HG03060 (cell line): ENCODE measurements around the gene TMTC2.
"Not testable (repeated sequence)": the region's sequence is repeated elsewhere in the genome, so short reads cannot be mapped to it uniquely, and the experiment has no call there.

Experiments
- ATAC-seq: cut with Tn5 transposase; IDR thresholded peaks from one replicate; pipeline ENCODE4 v1.9.1; 2021; ENCODE audit warnings: low read depth, moderate number of reproducible peaks; ENCODE audit not compliant: unreplicated experiment

The TMTC2 gene

DNA sequence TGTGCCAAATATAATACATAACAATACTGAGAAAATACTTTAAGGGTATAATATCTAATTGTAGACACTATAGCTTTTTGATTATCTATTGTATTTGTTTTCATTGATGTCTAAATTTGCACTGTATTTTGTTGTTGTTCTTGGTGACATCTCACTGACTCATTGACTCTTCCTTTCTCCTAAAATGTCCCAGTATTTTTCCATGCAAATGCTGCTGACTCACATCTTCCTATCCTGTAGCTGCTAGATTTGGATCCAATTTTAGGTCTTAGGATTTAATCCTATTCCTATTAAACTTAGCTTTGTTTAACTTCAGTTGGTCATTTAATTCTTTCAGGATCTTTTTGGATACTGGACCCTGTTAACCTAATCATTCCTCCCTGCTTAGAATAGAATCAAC is 148.5 kb downstream of the TMTC2 start:
- no peak for ATAC-seq

DNA sequence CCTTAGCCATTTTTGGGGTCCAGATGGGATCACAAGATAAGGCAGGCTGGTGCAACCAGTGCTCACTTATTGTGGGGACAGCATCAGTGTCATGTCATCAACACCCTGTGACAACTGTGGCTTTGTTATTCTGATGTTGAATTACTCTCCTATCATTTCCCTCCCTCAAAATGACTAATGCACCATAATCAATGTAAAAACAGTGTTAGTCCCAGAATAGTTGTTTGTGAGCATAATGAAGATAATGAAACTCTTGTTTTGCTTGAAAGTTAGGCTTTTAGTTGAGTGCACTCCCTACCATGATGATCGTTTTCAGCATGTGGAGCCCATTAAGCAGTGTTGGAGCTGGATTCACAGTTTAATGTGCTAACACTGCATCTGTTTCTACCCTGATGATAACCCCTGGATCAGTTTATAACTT is 151.4 kb downstream of the TMTC2 start:
- no peak for ATAC-seq

DNA sequence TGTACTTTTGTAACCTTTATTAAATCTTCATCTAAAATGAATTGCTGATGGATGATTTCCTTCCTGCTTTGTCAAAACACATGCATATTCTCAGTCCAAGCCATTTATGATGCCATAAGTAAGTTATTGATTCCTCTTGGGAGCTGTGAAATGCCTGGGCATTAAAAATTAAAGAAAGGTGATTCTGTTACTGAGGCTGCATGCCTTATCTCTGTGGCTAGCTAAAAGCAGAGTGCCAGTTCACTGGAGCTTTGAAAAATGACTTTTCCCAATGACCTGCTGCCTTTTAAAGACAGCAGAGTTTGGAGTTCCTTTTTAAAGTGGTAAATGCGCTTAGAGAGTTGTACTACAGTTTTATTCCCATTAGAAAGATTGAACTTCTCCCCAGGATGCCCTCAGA is 152.1 kb downstream of the TMTC2 start:
- no peak for ATAC-seq

DNA sequence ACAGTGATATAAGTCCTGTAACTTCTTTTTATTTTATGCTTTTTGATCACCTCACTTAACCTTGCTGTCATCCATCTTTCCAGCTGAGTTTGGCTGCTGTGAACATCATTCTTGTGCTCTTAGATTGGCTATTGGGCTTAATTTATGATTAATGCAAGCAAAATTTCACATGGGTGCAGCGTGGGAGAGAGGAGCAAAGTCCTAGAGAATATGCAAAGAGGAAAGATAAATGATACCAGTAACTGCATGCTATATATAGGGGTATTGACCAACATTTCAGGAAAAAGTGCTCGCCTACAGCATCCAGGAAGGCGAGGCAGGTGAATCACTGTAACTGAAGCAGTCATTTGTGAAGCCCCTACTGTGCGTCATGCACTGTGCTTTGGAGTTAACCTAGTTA is 153.1 kb downstream of the TMTC2 start:
- ATAC-seq: no peak

DNA sequence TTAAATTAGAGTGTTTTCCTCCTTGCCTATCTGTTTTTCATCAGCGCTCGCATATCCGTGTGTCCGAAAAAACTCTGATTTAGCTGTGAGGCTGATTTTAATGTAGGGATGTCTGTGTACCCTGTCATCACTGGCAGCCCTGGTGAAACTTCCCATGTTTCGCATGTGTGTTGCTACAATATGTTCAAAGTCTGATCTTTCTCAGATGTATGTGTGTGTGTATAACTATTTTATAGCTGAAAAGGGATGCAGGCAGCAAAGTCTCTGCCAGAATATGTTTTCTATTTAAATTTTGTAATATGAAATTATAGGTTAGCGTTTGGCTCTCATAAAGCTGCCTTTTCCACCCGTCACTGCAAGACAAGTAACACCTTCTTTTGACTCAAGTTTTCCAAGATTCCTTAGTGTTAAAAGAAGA is 154.8 kb downstream of the TMTC2 start:
- ATAC-seq: no peak

DNA sequence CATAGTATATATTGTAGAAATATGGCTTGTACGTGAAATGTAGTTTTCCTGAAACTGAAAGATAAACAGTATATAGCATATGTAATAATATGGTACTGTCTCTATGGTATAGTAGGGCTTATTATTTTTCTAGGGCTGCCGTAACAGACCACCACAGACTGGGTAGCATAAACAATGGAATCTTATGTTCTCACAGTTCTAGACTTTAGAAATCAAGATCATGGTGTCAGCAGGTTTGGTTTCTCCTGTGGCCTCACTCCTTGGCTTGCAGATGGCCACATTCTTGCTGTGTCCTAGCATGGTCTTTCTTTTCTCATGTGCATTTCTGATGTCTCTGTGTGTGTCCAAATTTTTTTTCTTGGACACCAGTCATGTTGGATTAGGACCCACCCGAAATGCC is 155.8 kb downstream of the TMTC2 start:
- no peak for ATAC-seq

DNA sequence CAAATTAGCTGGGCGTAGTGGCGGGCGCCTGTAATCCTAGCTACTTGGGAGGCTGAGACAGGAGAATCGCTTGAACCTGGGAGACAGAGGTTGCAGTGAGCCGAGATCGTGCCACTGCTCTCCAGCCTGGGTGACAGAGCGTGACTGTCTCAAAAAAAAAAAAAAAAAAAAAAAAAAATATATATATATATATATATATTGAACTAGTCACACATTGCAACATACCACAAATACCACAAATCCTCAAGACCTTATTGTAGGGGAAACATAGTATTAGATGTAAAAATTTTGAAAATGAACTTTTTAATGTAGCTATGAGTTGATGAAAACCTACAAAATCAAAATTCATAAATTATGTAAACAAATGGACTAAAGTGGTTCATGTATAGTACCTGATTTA is 158.4 kb downstream of the TMTC2 start:
- ATAC-seq: not testable (repeated sequence)

DNA sequence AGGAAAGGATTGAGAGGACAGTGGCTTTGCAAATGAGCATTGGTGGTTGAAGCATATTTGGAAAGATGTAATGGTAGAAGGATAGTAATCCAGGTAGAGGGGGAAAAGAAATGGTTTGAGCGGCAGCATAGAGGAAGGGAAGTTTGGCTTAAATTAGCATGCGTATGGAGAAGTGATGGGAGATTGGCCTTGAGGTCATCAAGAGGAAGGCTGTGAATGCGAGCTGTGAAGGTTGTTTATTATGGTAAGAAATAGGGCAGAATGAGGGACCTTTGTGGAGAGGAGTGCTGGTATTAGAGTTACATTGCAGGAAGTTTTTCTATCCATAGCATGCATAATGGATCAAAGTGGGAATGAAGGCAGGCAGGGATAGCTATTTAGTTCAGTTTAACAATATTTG is 162.1 kb downstream of the TMTC2 start:
- ATAC-seq: no peak

DNA sequence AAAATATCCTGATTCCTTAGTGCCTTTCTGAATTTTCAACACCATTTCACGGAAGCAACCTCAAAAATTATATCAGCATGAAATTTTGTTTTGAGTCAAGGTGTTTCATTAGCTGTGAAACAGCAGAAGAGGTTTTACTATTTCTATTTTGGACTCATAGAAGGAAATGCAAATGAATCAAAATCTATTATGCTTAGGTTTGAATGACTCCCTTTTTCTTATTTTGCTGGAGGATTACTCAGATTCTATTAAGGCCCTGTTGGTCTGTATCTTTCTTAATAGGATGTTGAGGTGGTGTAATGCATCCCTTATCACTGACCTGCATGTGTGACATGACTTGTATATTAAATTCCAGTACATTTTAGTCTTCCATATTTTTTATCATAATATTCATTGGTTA is 165.8 kb downstream of the TMTC2 start:
- no peak for ATAC-seq

DNA sequence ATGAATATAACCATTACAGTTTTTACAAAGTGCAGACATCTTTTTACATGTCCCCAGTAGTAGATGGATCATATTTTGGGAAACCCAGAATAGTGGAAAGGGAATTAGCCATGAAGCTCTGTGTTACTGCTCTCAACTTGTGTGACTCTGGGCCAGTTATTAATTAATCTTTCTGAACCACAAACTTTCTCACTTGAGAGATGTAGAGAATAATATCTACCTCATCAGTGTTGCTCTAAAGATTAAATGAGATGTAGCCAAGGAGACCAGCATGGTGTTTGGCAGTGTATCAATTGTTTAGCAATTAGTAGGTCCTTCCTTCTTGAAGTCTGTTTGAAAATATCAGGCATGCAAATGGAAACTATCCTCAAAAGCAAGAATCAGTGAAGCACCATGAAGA is 169.2 kb downstream of the TMTC2 start:
- ATAC-seq: peak; percentile 84

DNA sequence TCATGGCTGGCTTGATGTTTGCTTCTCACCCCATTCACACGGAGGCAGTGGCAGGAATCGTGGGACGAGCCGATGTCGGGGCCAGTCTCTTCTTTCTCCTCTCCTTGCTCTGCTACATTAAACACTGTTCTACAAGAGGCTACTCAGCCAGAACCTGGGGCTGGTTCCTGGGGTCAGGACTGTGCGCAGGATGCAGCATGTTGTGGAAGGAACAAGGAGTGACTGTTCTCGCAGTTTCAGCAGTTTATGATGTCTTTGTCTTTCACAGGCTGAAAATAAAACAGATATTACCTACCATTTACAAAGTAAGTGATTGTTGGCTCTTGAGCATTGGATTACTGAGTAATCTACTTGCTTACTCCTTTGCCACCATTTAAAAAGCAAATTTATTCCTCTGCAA is 170.6 kb downstream of the TMTC2 start:
- ATAC-seq: no peak

DNA sequence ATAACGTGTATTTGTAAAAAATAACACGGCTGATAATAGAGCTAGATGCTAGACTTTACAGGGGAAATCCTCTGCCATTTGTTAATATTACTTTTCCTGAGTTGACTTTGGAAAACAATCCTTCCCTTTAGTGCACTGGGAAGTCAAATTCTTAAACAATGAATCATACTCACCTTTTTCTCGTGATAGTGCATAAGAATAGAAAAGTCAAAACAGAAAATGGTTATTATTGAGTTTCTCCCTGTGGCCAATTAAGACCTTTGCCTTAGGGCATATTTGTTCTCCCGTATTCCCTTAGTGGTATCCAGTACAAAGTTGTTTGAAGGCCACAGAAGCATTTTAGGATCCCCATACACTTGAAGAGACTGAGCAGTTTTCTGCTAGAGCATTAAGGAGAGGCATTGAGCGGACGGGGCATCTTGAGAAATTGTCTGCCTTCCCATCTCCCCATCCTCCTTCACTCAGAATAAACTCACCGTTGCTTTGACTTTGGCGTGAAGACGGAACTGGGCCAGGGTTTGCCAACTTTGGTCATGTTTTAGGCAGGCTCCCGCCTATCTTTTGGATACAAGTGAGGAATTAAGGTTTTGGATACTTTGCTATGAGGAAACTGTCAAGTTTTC is 171.3 kb downstream of the TMTC2 start:
- ATAC-seq: no peak

DNA sequence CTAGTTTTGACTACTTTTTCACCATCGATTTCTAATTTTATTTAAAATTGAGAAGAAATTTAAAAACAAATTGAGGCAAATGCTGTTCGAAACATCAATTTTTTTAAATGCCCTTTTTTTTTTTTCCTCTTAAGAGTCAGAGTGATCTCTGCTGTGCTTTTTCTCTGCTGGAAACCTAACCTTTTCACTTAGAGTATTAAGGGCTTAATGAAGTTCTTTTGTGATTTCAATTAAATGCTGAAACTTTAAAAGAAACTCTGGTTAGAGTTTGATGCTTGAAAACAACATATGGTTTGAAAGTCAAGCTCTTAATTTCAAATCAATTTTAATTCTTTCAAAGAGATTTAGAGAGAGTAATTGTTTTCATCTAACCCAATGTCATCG is 171.8 kb downstream of the TMTC2 start:
- no peak for ATAC-seq

DNA sequence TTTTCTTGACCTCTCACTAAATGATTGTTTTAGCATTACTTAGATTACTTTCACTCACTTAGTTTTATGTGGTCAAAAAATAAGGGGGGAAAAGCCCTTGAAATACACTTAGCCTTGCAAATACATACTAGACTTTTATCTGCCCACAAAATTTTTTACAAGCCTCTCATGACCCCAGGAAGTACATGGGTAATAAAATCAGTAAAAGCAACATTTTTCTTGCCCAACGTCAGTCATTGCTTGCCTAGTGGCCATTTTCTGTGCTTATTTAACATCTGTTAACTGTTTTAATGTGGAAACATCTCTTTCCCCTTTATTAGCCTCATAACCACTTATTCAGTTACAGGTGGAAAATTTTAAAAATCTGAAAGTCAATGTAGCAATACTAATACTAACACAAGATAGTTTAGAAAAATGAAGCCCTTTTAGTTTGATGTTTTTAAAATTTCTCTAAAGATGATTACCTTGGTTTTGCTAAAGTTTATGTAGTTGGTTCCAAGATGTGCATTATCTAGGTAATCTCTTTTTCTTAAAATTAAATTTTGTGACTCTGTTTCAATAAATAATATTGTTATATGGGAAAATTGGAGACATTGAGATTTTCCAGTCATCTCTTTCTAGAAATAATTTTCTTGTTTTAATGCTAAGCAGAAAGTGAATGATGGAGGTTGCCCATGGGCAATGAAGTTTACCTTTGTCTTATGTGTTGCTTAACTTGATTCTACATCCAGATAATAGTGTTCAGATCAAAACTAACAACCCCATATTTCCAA is 175.5 kb downstream of the TMTC2 start:
- ATAC-seq: no peak

DNA sequence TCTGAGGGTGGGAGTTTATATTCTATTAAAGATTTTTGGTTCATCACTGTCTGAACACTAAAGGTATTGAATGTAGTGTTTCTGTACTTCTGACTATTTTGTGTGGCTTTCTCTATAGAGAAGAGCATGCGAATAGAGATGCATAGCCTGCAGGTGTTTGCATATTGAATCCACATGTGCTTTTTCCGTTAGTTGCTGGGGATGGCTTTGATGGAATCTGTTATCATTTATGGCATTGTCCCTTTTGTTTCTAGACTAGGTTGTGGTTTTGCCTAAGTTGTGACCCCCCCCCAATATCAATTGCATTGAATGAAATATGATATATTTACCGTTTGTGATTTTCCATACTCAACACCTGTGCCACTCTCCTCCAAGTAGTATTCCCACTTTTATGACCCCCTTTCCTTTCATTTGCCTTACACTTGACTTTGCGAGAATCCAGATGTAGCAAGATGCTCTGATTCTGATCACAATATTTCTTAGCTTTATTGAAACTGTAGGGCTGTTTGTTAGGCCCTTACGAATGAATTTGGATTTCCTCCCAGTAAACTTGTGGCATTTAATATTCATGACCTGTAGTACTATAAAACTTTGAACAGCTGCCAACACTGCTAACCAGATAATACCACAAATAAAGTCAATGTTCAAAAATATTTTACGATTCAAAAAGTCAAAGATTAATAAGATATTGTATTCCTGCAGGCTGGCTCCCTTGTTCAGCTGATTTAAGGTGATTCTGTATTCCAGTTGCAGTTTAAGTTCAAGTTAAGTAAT is 176.4 kb downstream of the TMTC2 start:
- no peak for ATAC-seq

DNA sequence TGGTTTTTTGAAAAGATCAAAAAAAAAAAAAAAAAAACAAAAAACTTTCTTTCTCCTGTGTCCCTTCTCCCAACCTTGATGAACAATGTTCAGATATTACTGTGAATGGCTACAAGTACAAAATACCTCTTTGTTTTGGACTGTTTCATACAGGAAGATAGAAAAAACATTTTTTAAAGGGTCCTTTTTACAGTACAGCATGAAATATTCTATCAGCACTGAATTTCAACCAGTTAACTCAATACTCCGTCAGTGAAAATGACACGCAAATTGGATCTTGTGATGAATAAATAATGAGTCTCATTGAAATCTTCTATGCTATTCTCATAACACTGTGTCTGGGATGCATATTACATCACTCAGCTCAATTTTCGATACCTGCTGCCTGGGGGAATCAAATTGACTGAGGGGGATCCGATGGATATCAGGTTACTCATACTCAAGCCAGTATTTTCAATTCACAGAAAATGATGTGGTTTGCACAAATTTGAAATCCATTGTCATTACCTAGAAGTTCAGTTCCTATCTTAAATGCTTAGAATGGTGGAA is 179.6 kb downstream of the TMTC2 start:
- no peak for ATAC-seq

DNA sequence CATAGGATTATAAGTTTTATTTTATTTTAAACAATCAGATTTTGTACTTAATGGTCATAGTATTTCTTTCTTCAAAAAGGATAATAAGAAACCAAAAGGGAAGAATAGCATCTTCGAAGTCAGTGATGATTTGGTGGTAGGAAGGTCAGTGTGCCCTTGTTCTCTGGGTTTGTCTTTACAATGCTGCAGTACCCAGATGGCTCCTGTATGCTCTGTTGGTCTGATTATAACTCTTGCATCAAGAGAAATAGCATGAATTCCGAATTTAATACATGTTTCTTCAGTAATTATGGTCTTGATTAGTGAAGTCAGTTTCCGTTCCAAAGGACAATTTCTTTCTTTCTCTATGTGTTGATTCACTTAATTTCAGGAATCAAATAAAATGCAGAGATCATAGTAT is 180.2 kb downstream of the TMTC2 start:
- ATAC-seq: no peak

DNA sequence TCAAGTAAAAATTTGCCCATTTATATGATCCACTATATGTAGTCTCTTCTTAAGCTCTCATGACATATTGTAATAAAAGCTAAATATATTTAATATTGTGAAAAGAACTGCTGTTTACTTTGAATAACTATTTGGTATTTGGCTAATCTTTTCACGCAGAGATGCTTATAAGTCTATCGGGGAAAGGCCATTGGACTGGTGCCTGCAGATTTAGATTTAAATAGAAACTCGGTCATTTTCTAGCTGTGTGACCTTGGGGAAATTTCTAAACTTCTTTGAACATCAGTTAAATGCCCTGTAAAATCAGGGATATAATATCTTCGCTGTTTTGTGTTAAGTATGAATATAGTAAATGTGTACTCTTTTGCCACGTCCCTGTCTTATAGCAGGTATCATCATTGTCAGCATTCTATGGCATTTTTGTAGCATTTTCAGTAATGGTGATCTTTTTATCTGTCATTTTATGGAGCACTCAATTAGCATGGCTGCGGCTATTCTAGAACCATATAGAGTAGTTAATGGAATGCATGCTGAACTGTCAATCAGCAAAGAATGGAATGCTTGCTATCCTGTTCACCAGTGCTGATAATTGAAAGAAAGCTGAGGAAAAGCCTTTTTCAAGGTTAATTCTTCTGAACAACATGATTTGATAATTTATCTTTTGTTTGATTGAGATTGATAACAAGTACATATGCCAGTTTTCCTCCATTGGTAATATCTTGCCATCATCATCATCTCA is 181.2 kb downstream of the TMTC2 start:
- ATAC-seq: no peak

DNA sequence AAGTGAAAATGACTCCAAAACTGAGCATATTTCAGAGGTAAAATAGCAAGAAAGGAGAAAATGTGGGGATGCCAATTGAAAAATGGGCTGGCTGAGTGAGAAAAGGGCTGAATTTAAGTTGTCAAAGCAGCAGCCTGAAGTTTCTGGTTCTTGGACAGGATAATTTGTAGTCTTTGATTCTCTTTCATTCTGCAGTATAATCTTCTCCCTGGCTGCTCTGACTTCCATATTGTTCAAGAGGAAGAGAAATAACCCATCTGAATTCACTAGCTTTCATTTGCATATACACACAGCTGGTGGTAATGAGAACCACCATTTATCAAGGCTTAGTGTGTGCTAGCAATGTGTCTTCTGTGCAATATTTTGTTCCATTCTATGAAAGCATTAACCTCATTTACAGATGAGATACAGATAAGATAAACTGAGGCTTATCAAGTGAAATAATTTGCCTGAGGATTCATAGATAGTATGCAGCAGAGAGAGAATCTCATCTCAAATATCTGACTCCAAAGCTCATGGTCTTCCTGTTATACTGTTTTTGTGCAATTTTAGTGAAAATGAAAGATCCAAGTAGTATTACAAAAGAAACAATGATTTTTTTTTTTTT is 184.2 kb downstream of the TMTC2 start:
- ATAC-seq: no peak

DNA sequence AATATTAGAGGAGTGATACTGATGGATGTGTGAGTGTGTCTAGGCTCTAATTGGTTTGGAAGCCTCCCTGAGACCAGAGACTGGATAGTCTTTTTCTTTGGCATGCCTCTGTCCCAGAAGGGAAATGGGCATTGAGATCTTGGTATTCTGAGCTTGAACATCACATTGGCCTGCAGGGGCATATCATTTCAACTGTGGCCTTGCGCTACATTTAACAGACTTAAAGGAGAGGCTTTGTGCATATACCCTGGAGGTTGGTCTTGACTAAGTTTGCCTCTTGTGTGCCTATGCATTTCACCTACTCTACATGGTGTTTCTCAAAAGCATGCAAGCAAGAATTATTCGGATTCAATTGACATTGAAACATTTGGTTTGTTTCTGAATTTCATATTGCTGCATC is 185.4 kb downstream of the TMTC2 start:
- no peak for ATAC-seq
